Heart left ventricle (tissue), 16 donors: ENCODE data around the gene DIDO1. TPM values are rescaled to one million over a fixed set of nuclear protein-coding genes. Genes with fewer than 3 reads are reported as not detected.

ENCODE experiments used
- ATAC-seq, 4 donors: fragments of 200-7000 bp; cut with Tn5 transposase; one replicate each; pipeline ENCODE4 v1.9.1; 2020 to 2022; ENCODE audit warnings: moderate library complexity in 4 of 4, mild to moderate bottlenecking in 3 of 4, moderate number of reproducible peaks in 1 of 4
- DNase-seq, 5 donors: peaks; one replicate each; pipeline ENCODE4 v3.0.0-alpha.2; 2020
- H3K27ac ChIP-seq, 12 donors: fragments of 200-600 bp; sonication (generic) in 4 of 12; one replicate each; pipeline versions ENCODE4 v1.5.0 to v1.8.0; 2016 to 2022; ENCODE audit warnings: mild to moderate bottlenecking in 2 of 12
- H3K27me3 ChIP-seq, 9 donors: fragments of 200-600 bp; sonication (generic) in 2 of 9; one replicate each; pipeline versions ENCODE4 v1.5.1 to v1.8.0; 2016 to 2022; ENCODE audit warnings: mild to moderate bottlenecking in 3 of 9
- H3K36me3 ChIP-seq, 9 donors: fragments of 200-600 bp; sonication (generic) in 2 of 9; one replicate each; pipeline versions ENCODE4 v1.5.0 to v1.8.0; 2018 to 2022; ENCODE audit warnings: mild to moderate bottlenecking in 2 of 9
- H3K4me1 ChIP-seq, 12 donors: fragments of 200-600 bp; sonication (generic) in 4 of 12; one replicate each; pipeline versions ENCODE4 v1.5.0 to v1.8.0; 2016 to 2022; ENCODE audit warnings: mild to moderate bottlenecking in 3 of 12
- H3K4me3 ChIP-seq, 12 donors: fragments of 200-600 bp; sonication (generic) in 4 of 12; one replicate each; pipeline versions ENCODE4 v1.5.0 to v1.8.0; 2017 to 2022; ENCODE audit warnings: mild to moderate bottlenecking in 9 of 12, moderate library complexity in 4 of 12
- H3K9me3 ChIP-seq, 12 donors: fragments of 200-600 bp; sonication (generic) in 4 of 12; one replicate each; pipeline versions ENCODE4 v1.5.0 to v1.8.0; 2016 to 2022; ENCODE audit warnings: mild to moderate bottlenecking in 1 of 12
- CTCF ChIP-seq, 12 donors: fragments of 200-600 bp; sonication (generic) in 4 of 12; IDR thresholded peaks; one replicate each; pipeline versions ENCODE4 v1.5.0 to v1.8.0; 2018 to 2022; ENCODE audit warnings: antibody characterized with exemption in 12 of 12, mild to moderate bottlenecking in 5 of 12
- POLR2A ChIP-seq, 2 donors: fragments of 450-650 bp; IDR thresholded peaks; one replicate each; pipeline ENCODE4 v1.6.1; 2017; ENCODE audit warnings: antibody characterized with exemption in 2 of 2, mild to moderate bottlenecking in 2 of 2, moderate library complexity in 2 of 2
- WGBS, 4 donors: extraction: QIAGEN DNeasy Blood & Tissue Kit in 2 of 4; methylation state at CpG; one replicate each; pipeline versions ENCODE4 v1.1.5 to v1.1.7; 2013 to 2018; 5-methylcytosine and 5-hydroxymethylcytosine counted together
- intact Hi-C, 10 donors: fragments of 100-400 bp; cut with DNase I; formaldehyde crosslinking; loops; one replicate each; pipeline versions ENCODE4 v1.11.1 to v1.14.2; 2022
- polyA plus RNA-seq, 2 donors: library from polyadenylated mRNA; stranded (reverse); fragments of 200-250 nt; gene quantifications; one replicate each; pipeline ENCODE4 v1.2.3, GENCODE V29; 2013
- total RNA-seq, 9 donors: library from RNA; depleted of rRNA in 2 of 9; stranded (reverse); fragments of >200 nt in 2 of 9; fragmentation: NEBNext Ultra II Directional in 3 of 9; extraction: Animal tissue kit (Norgen Biotek cat#: 25700) in 3 of 9; gene quantifications; one replicate each; pipeline versions ENCODE4 v1.1.0 to v1.2.4, GENCODE V29; 2016 to 2023
- donor health status: ischemic (EF 13 %, LVEDD 7.1; RV severe dilation, severe dysfunction).
- donor health status: healthy with polysubstance abuse.
- donor health status: DM: no; HTN: yes; CAD: no.
- donor health status: DM: no; HTN: no; CAD: no.
- donor health status: ischemic (EF 25% LVEDD 6.9; RV normal size, moderate dysfunction).
- donor health status: ischemic (EF 25% LVEDD 5.7; RV mildly dilated, moderate dysfunction).
- donor health status: healthy.
- donor health status: DM: yes; HTN: yes; CAD: no.
- donor health status: ischemic (EF 35%, LVEDD 5.7; RV mildly dilated, moderate dysfunction).
- donor health status: nonischemic (EF 11% LVEDD 7.7; RV severe dilation, severe dysfunction).
- donor health status: DM: yes; HTN: yes; CAD: no.
- donor health status: PGD.
- donor health status: ischemic (EF 29% LVEDD 5.4; RV normal size, mild dysfunction).
- donor health status: nonischemic (EF 23%, LVEDD 6.1; RV moderate dilation, normal function).

The DIDO1 gene
- total and polyA plus RNA-seq, 11 donors, result 16.5 to 46.2 (median 38.4) TPM

GRCh38 chr20:62876902-62877816 is 49.1 kb downstream of the DIDO1 start:
- TF ChIP-seq POLR2A (IDR thresholded peaks at IDR 0.05) (no peak), CTCF (IDR thresholded peaks at IDR 0.05) (no peak)
- H3K27ac ChIP-seq, result peak overlapping the region; percentile 8 to 89 (median 77)
- ATAC-seq (peak; percentile 86 to 93 (median 92)), DNase-seq (peak; percentile 86 to 93 (median 88))
- H3K4me1 ChIP-seq, result peaks cover 8 to 34% (median 22%) of the 10 kb centered on the region in 12 donors
- 37 to 48% (median 43%) methylated on average over 35 to 48 of the region's 48 CpGs for WGBS, 4 donors
- intact Hi-C loops, result loop anchor here in 5 of 10 donors (5.0 to 10.0 kb wide), 3 partner anchors 48 to 130 kb away; partner anchors contain the start of genes DIDO1 (in 4 of the 5) and BHLHE23 (in 1 of the 5)
- no peaks in the 10 kb centered on the region for H3K9me3 ChIP-seq
- peaks cover 0 to 26% (median 20%) of the 10 kb centered on the region in 9 donors for H3K36me3 ChIP-seq
- H3K4me3 ChIP-seq, result peak overlapping the region in 3 of 12 donors; percentile 1 to 16 (median 7)
- H3K27me3 ChIP-seq, result no peaks in the 10 kb centered on the region

GRCh38 chr20:62876501-62876901 is 49.8 kb downstream of the DIDO1 start:
- peak overlapping the region in 3 of 12 donors; percentile 1 to 16 (median 7) for H3K4me3 ChIP-seq
- DNase-seq, result no peak
- peak in 2 of 4 donors; percentile 4 to 6 for ATAC-seq
- peak overlapping the region; percentile 8 to 89 (median 77) for H3K27ac ChIP-seq
- TF ChIP-seq POLR2A (IDR thresholded peaks at IDR 0.05) (no peak), CTCF (IDR thresholded peaks at IDR 0.05) (no peak)
- no peaks in the 10 kb centered on the region for H3K9me3 ChIP-seq
- WGBS, 4 donors, result 60 to 82% (median 75%) methylated on average over 8 to 13 of the region's 13 CpGs
- intact Hi-C loops, result loop anchor here in 5 of 10 donors (5.0 to 10.0 kb wide), 3 partner anchors 48 to 131 kb away; partner anchors contain the start of genes DIDO1 (in 4 of the 5) and BHLHE23 (in 1 of the 5)
- peaks cover 8 to 34% (median 22%) of the 10 kb centered on the region in 12 donors for H3K4me1 ChIP-seq
- H3K36me3 ChIP-seq, result peaks cover 0 to 20% (median 15%) of the 10 kb centered on the region in 9 donors
- no peaks in the 10 kb centered on the region for H3K27me3 ChIP-seq

- H3K36me3 ChIP-seq, result peaks cover 0 to 12% (median 7%) of the 10 kb centered on the region in 9 donors
- H3K4me3 ChIP-seq, result peak overlapping the region in 7 of 12 donors; percentile 15 to 36 (median 27)
- DNase-seq (peak; percentile 78 to 88 (median 84)), ATAC-seq (peak; percentile 56 to 91 (median 85))
- H3K9me3 ChIP-seq, result no peaks in the 10 kb centered on the region
- intact Hi-C loops, result loop anchor here in 5 of 10 donors (5.0 to 10.0 kb wide), 3 partner anchors 49 to 132 kb away; partner anchors contain the start of genes DIDO1 (in 4 of the 5) and BHLHE23 (in 1 of the 5)
- peaks cover 8 to 34% (median 22%) of the 10 kb centered on the region in 12 donors for H3K4me1 ChIP-seq
- 39 to 49% (median 42%) methylated on average over 22 to 34 of the region's 34 CpGs for WGBS, 4 donors
- peak overlapping the region in 11 of 12 donors; percentile 59 to 89 (median 81) for H3K27ac ChIP-seq
- no peaks in the 10 kb centered on the region for H3K27me3 ChIP-seq
- TF ChIP-seq CTCF (IDR thresholded peaks at IDR 0.05) (peak in 11 of 12 donors; percentile 12 to 71 (median 46)), POLR2A (IDR thresholded peaks at IDR 0.05) (no peak)
Measured at GRCh38 chr20:62875419-62876361, 50.6 kb downstream of the DIDO1 start.
